AG09309 (cell line): ENCODE measurements around the gene TCEA2.
A peak's percentile ranks its signal among the peaks of the same experiment; 100 is the strongest.

Experiments used
- DNase-seq: peaks from one replicate; pipeline ENCODE4 v3.0.0-alpha.2; 2010; ENCODE audit warnings: low read depth
- H3K4me3 ChIP-seq: 2 replicates; pipeline ENCODE4 v1.5.1; 2011; ENCODE audit warnings: mild to moderate bottlenecking, low read depth, low read length, moderate library complexity; ENCODE audit not compliant: control insufficient read depth
- CTCF ChIP-seq: IDR thresholded peaks from 2 replicates; pipeline ENCODE4 v1.5.1; 2011; ENCODE audit warnings: mild to moderate bottlenecking, low read depth, low read length, inconsistent platforms; ENCODE audit not compliant: insufficient read depth, control insufficient read depth; ENCODE audit errors: missing control alignments

Gene TCEA2

GRCh38 chr20:64045346-64046011 lies 17.5 kb upstream of the TCEA2 start:
- TF ChIP-seq CTCF = no peak
- no peak for DNase-seq
- H3K4me3 ChIP-seq = no peak overlapping the region

- TF ChIP-seq CTCF = no peak
- no peak for DNase-seq
These were observed 16.0 kb upstream of the TCEA2 start for GRCh38 chr20:64047046-64047389.

GRCh38 chr20:64047968-64048401 lies 15.0 kb upstream of the TCEA2 start:
- H3K4me3 ChIP-seq = no peak overlapping the region
- no peak for DNase-seq
- no peak for TF ChIP-seq CTCF

More at GRCh38 chr20:64047046-64047389, 16.0 kb upstream of the TCEA2 start:
- no peak overlapping the region for H3K4me3 ChIP-seq

- no peak for TF ChIP-seq CTCF
These were observed 14.5 kb upstream of the TCEA2 start for GRCh38 chr20:64048402-64049044.

GRCh38 chr20:64049060-64049877 lies 13.7 kb upstream of the TCEA2 start, which contains the start of gene SOX18:
Gene SOX18, minus strand, starts transcription at chr20:64049639. Its CDS starts 123 bp downstream, at chr20:64049516.
- H3K4me3 ChIP-seq = no peak within 1 kb of the TSS; the same call in 1 of the 2 replicates
- no peak for DNase-seq
- peak; percentile 5 for TF ChIP-seq CTCF

More at GRCh38 chr20:64048402-64049044, 14.5 kb upstream of the TCEA2 start:
- no peak overlapping the region for H3K4me3 ChIP-seq
- DNase-seq = no peak

GRCh38 chr20:64049878-64050260 lies 13.1 kb upstream of the TCEA2 start:
- no peak for TF ChIP-seq CTCF
- no peak for DNase-seq
- no peak overlapping the region; the same call in 1 of the 2 replicates for H3K4me3 ChIP-seq
